ENCODE measurements around the gene HDAC9.

Gene HDAC9

GRCh38 chr7:18771834-18772566 is 276.5 kb downstream of the HDAC9 start:
- Histone ChIP-seq H3K36me3 (ENCODE audit: control insufficient read depth, insufficient read depth, low read length, severe bottlenecking) (no peaks in the 10 kb centered on the region), H3K27me3 (replicated peaks; ENCODE audit: control insufficient read depth, insufficient read depth, low read length) (no peaks in the 10 kb centered on the region), H3K4me3 (ENCODE audit: low read length) (peak overlapping the region; percentile 25), H3K9me3 (ENCODE audit: control insufficient read depth, low read length) (no peaks in the 10 kb centered on the region), H3K4me1 (ENCODE audit: control insufficient read depth, insufficient read depth, low read length) (peaks cover 43% of the 10 kb centered on the region), H3K9ac (ENCODE audit: low read length) (no peak overlapping the region)
- peak; percentile 68 for DNase-seq (ENCODE audit: low read depth)

GRCh38 chr7:18772567-18772965 is 277.0 kb downstream of the HDAC9 start:
- Histone ChIP-seq H3K36me3 (ENCODE audit: control insufficient read depth, insufficient read depth, low read length, severe bottlenecking) (no peaks in the 10 kb centered on the region), H3K9ac (ENCODE audit: low read length) (no peak overlapping the region)
- DNase-seq (ENCODE audit: low read depth): no peak

GRCh38 chr7:18777314-18777713 is 281.8 kb downstream of the HDAC9 start:
- no peak for DNase-seq (ENCODE audit: low read depth)
- Histone ChIP-seq H3K27me3 (replicated peaks; ENCODE audit: control insufficient read depth, insufficient read depth, low read length) (no peaks in the 10 kb centered on the region), H3K9me3 (ENCODE audit: control insufficient read depth, low read length) (no peaks in the 10 kb centered on the region), H3K4me3 (ENCODE audit: low read length) (no peak overlapping the region), H3K36me3 (ENCODE audit: control insufficient read depth, insufficient read depth, low read length, severe bottlenecking) (no peaks in the 10 kb centered on the region), H3K4me1 (ENCODE audit: control insufficient read depth, insufficient read depth, low read length) (peaks cover 23% of the 10 kb centered on the region), H3K9ac (ENCODE audit: low read length) (no peak overlapping the region)

More at GRCh38 chr7:18772567-18772965, 277.0 kb downstream of the HDAC9 start:
- H3K4me3 ChIP-seq (ENCODE audit: low read length): no peak overlapping the region
- no peaks in the 10 kb centered on the region for H3K9me3 ChIP-seq (ENCODE audit: control insufficient read depth, low read length)
- peaks cover 43% of the 10 kb centered on the region for H3K4me1 ChIP-seq (ENCODE audit: control insufficient read depth, insufficient read depth, low read length)
- no peaks in the 10 kb centered on the region for H3K27me3 ChIP-seq (replicated peaks; ENCODE audit: control insufficient read depth, insufficient read depth, low read length)

- peak; percentile 36 for DNase-seq (ENCODE audit: low read depth)
- Histone ChIP-seq H3K27me3 (replicated peaks; ENCODE audit: control insufficient read depth, insufficient read depth, low read length) (no peaks in the 10 kb centered on the region), H3K36me3 (ENCODE audit: control insufficient read depth, insufficient read depth, low read length, severe bottlenecking) (no peaks in the 10 kb centered on the region), H3K4me3 (ENCODE audit: low read length) (no peak overlapping the region), H3K9ac (ENCODE audit: low read length) (no peak overlapping the region), H3K4me1 (ENCODE audit: control insufficient read depth, insufficient read depth, low read length) (peaks cover 24% of the 10 kb centered on the region), H3K9me3 (ENCODE audit: control insufficient read depth, low read length) (no peaks in the 10 kb centered on the region)
Measured at GRCh38 chr7:18778594-18778993, 283.0 kb downstream of the HDAC9 start.

- no peak for DNase-seq (ENCODE audit: low read depth)
- Histone ChIP-seq H3K9me3 (ENCODE audit: control insufficient read depth, low read length) (no peaks in the 10 kb centered on the region), H3K27me3 (replicated peaks; ENCODE audit: control insufficient read depth, insufficient read depth, low read length) (no peaks in the 10 kb centered on the region)
Measured at GRCh38 chr7:18780266-18780665, 284.7 kb downstream of the HDAC9 start.

GRCh38 chr7:18780938-18781337 is 285.4 kb downstream of the HDAC9 start:
- Histone ChIP-seq H3K36me3 (ENCODE audit: control insufficient read depth, insufficient read depth, low read length, severe bottlenecking) (no peaks in the 10 kb centered on the region), H3K4me3 (ENCODE audit: low read length) (no peak overlapping the region), H3K27me3 (replicated peaks; ENCODE audit: control insufficient read depth, insufficient read depth, low read length) (no peaks in the 10 kb centered on the region), H3K9ac (ENCODE audit: low read length) (no peak overlapping the region), H3K4me1 (ENCODE audit: control insufficient read depth, insufficient read depth, low read length) (peaks cover 24% of the 10 kb centered on the region), H3K9me3 (ENCODE audit: control insufficient read depth, low read length) (no peaks in the 10 kb centered on the region)
- no peak for DNase-seq (ENCODE audit: low read depth)

More at GRCh38 chr7:18780266-18780665, 284.7 kb downstream of the HDAC9 start:
- Histone ChIP-seq H3K9ac (ENCODE audit: low read length) (no peak overlapping the region), H3K4me3 (ENCODE audit: low read length) (no peak overlapping the region), H3K36me3 (ENCODE audit: control insufficient read depth, insufficient read depth, low read length, severe bottlenecking) (no peaks in the 10 kb centered on the region), H3K4me1 (ENCODE audit: control insufficient read depth, insufficient read depth, low read length) (peaks cover 24% of the 10 kb centered on the region)

- no peaks in the 10 kb centered on the region for H3K9me3 ChIP-seq (ENCODE audit: control insufficient read depth, low read length)
- no peak overlapping the region for H3K4me3 ChIP-seq (ENCODE audit: low read length)
- peaks cover 24% of the 10 kb centered on the region for H3K4me1 ChIP-seq (ENCODE audit: control insufficient read depth, insufficient read depth, low read length)
- DNase-seq (ENCODE audit: low read depth): no peak
- H3K9ac ChIP-seq (ENCODE audit: low read length): no peak overlapping the region
- H3K27me3 ChIP-seq (replicated peaks; ENCODE audit: control insufficient read depth, insufficient read depth, low read length): no peaks in the 10 kb centered on the region
- H3K36me3 ChIP-seq (ENCODE audit: control insufficient read depth, insufficient read depth, low read length, severe bottlenecking): no peaks in the 10 kb centered on the region
Measured at GRCh38 chr7:18786196-18786727, 290.7 kb downstream of the HDAC9 start.

GRCh38 chr7:18786796-18787195 is 291.2 kb downstream of the HDAC9 start:
- Histone ChIP-seq H3K9ac (ENCODE audit: low read length) (no peak overlapping the region), H3K4me3 (ENCODE audit: low read length) (no peak overlapping the region), H3K36me3 (ENCODE audit: control insufficient read depth, insufficient read depth, low read length, severe bottlenecking) (no peaks in the 10 kb centered on the region)

GRCh38 chr7:18788026-18788425 is 292.5 kb downstream of the HDAC9 start:
- Histone ChIP-seq H3K9ac (ENCODE audit: low read length) (no peak overlapping the region), H3K4me3 (ENCODE audit: low read length) (no peak overlapping the region), H3K36me3 (ENCODE audit: control insufficient read depth, insufficient read depth, low read length, severe bottlenecking) (no peaks in the 10 kb centered on the region), H3K27me3 (replicated peaks; ENCODE audit: control insufficient read depth, insufficient read depth, low read length) (no peaks in the 10 kb centered on the region), H3K9me3 (ENCODE audit: control insufficient read depth, low read length) (no peaks in the 10 kb centered on the region), H3K4me1 (ENCODE audit: control insufficient read depth, insufficient read depth, low read length) (peaks cover 12% of the 10 kb centered on the region)
- DNase-seq (ENCODE audit: low read depth): no peak

More at GRCh38 chr7:18786796-18787195, 291.2 kb downstream of the HDAC9 start:
- Histone ChIP-seq H3K27me3 (replicated peaks; ENCODE audit: control insufficient read depth, insufficient read depth, low read length) (no peaks in the 10 kb centered on the region), H3K4me1 (ENCODE audit: control insufficient read depth, insufficient read depth, low read length) (peaks cover 19% of the 10 kb centered on the region), H3K9me3 (ENCODE audit: control insufficient read depth, low read length) (no peaks in the 10 kb centered on the region)
- no peak for DNase-seq (ENCODE audit: low read depth)

GRCh38 chr7:18792871-18793595 is 297.5 kb downstream of the HDAC9 start:
- H3K36me3 ChIP-seq (ENCODE audit: control insufficient read depth, insufficient read depth, low read length, severe bottlenecking): no peaks in the 10 kb centered on the region
- no peaks in the 10 kb centered on the region for H3K9me3 ChIP-seq (ENCODE audit: control insufficient read depth, low read length)
- H3K4me3 ChIP-seq (ENCODE audit: low read length): no peak overlapping the region
- no peak overlapping the region for H3K9ac ChIP-seq (ENCODE audit: low read length)
- no peaks in the 10 kb centered on the region for H3K4me1 ChIP-seq (ENCODE audit: control insufficient read depth, insufficient read depth, low read length)
- peak; percentile 86 for DNase-seq (ENCODE audit: low read depth)
- no peaks in the 10 kb centered on the region for H3K27me3 ChIP-seq (replicated peaks; ENCODE audit: control insufficient read depth, insufficient read depth, low read length)

GRCh38 chr7:18796216-18796615 is 300.7 kb downstream of the HDAC9 start:
- Histone ChIP-seq H3K36me3 (ENCODE audit: control insufficient read depth, insufficient read depth, low read length, severe bottlenecking) (no peaks in the 10 kb centered on the region), H3K9me3 (ENCODE audit: control insufficient read depth, low read length) (no peaks in the 10 kb centered on the region), H3K4me1 (ENCODE audit: control insufficient read depth, insufficient read depth, low read length) (peaks cover 3% of the 10 kb centered on the region), H3K4me3 (ENCODE audit: low read length) (no peak overlapping the region), H3K9ac (ENCODE audit: low read length) (no peak overlapping the region), H3K27me3 (replicated peaks; ENCODE audit: control insufficient read depth, insufficient read depth, low read length) (no peaks in the 10 kb centered on the region)
- no peak for DNase-seq (ENCODE audit: low read depth)
